Measurements from ENCODE around the gene PTGIS. TPM values are rescaled to one million over a fixed set of nuclear protein-coding genes. Genes with fewer than 3 reads are reported as not detected.

Gene PTGIS
- total RNA-seq, 1 donor from 2014 or later: not detected

DNA sequence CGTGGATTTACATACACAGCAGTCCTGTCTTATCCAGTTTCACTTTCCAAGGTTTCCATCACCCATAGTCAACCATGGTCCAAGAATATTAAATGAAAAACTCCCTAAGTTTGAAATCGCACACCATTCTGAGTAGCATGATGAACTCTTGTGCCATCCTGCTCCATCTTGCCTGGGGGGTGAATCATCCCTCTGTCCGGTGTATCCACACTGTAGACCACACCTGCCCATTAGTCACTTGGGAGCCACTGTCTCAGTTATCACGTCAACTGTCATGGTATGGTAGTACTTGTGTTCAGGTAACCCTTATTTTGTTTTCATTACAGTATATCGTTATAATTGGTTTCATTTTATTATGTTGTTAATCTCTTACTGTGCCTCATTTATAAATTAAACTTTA is 38.5 kb downstream of the PTGIS start:
- TF ChIP-seq CTCF (IDR thresholded peaks at IDR 0.05): no peak
- CTCF ChIA-PET: no interaction called here
- no peak overlapping the region for H3K27ac Mint-ChIP-seq
- peaks cover 2% of the 10 kb centered on the region for H3K4me1 Mint-ChIP-seq
- DNase-seq (no peak), ATAC-seq (ENCODE audit: low read depth) (no peak)
- H3K9me3 Mint-ChIP-seq: peaks cover 5% of the 10 kb centered on the region
- no peak overlapping the region for H3K4me3 Mint-ChIP-seq
- POLR2A ChIA-PET: no interaction called here
- intact Hi-C loops (cut with micrococcal nuclease): no loop called here
- no peaks in the 10 kb centered on the region for H3K36me3 Mint-ChIP-seq (ENCODE audit: low read depth)
- peaks cover 25% of the 10 kb centered on the region for H3K27me3 Mint-ChIP-seq

DNA sequence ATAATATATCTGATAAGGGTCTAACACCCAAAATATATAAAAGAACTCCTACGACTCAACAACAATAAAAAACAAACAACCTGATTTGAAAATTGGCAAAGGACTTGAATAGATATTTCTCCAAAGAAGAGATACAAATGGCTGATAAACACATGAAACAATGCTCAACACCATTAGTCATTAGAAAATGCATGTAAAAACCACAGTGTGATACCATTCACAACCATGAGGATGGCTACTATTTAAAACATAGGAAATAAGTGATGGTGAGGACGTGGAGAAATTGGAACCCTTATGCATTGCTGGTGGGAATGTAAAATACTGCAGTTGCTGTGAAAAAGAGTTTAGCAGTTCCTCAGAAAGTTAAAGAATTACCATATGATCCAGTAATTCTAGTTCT is 41.4 kb downstream of the PTGIS start:
- ATAC-seq (ENCODE audit: low read depth) (no peak), DNase-seq (no peak)
- Mint-ChIP-seq H3K4me1 (no peaks in the 10 kb centered on the region), H3K9me3 (peaks cover 9% of the 10 kb centered on the region), H3K4me3 (no peak overlapping the region), H3K27me3 (peaks cover 29% of the 10 kb centered on the region), H3K27ac (no peak overlapping the region), H3K36me3 (ENCODE audit: low read depth) (no peaks in the 10 kb centered on the region)
- CTCF ChIA-PET: interaction anchor here (1.9 kb wide), 1 partner anchor 15 kb away, joined by 4 read pairs; no protein-coding TSS in a partner anchor
- TF ChIP-seq CTCF (IDR thresholded peaks at IDR 0.05): no peak
- POLR2A ChIA-PET: no interaction called here
- intact Hi-C loops (cut with micrococcal nuclease): no loop called here

GRCh38 chr20:49526056-49526455 is 41.9 kb downstream of the PTGIS start:
- ChIA-PET POLR2A (no interaction called here), CTCF (interaction anchor here (0.6 to 1.9 kb wide), 2 partner anchors 16 to 386 kb away, joined by 3 to 4 read pairs; no protein-coding TSS in a partner anchor)
- H3K27ac Mint-ChIP-seq: no peak overlapping the region
- ATAC-seq (ENCODE audit: low read depth): no peak
- H3K27me3 Mint-ChIP-seq: peaks cover 31% of the 10 kb centered on the region
- H3K9me3 Mint-ChIP-seq: peaks cover 9% of the 10 kb centered on the region
- no peak for DNase-seq
- no peak for TF ChIP-seq CTCF (IDR thresholded peaks at IDR 0.05)
- H3K4me1 Mint-ChIP-seq: no peaks in the 10 kb centered on the region
- H3K36me3 Mint-ChIP-seq (ENCODE audit: low read depth): no peaks in the 10 kb centered on the region
- intact Hi-C loops (cut with micrococcal nuclease): no loop called here
- no peak overlapping the region for H3K4me3 Mint-ChIP-seq

- Mint-ChIP-seq H3K4me3 (no peak overlapping the region), H3K27ac (no peak overlapping the region), H3K4me1 (no peaks in the 10 kb centered on the region), H3K36me3 (ENCODE audit: low read depth) (no peaks in the 10 kb centered on the region), H3K9me3 (peaks cover 9% of the 10 kb centered on the region), H3K27me3 (peaks cover 34% of the 10 kb centered on the region)
- ATAC-seq (ENCODE audit: low read depth) (no peak), DNase-seq (no peak)
- ChIA-PET CTCF (no interaction called here), POLR2A (no interaction called here)
- intact Hi-C loops (cut with micrococcal nuclease): no loop called here
- TF ChIP-seq CTCF (IDR thresholded peaks at IDR 0.05): no peak
Observed at GRCh38 chr20:49523767-49524360, 44.1 kb downstream of the PTGIS start.

GRCh38 chr20:49521356-49521755 is 46.6 kb downstream of the PTGIS start:
- intact Hi-C loops (cut with micrococcal nuclease): no loop called here

More at GRCh38 chr20:49521356-49521755, 46.6 kb downstream of the PTGIS start:
- no peak for TF ChIP-seq CTCF (IDR thresholded peaks at IDR 0.05)
- Mint-ChIP-seq H3K27me3 (peaks cover 32% of the 10 kb centered on the region), H3K27ac (no peak overlapping the region), H3K9me3 (peaks cover 9% of the 10 kb centered on the region), H3K36me3 (ENCODE audit: low read depth) (no peaks in the 10 kb centered on the region), H3K4me3 (no peak overlapping the region), H3K4me1 (no peaks in the 10 kb centered on the region)
- CTCF ChIA-PET: no interaction called here
- POLR2A ChIA-PET: no interaction called here
- no peak for ATAC-seq (ENCODE audit: low read depth)
- DNase-seq: no peak
